B cell (primary cell): ENCODE measurements around the gene AKR7A2. TPM values are rescaled to one million over a fixed set of nuclear protein-coding genes. Genes with fewer than 3 reads are reported as not detected.
"Not testable (repeated sequence)": the region's sequence is repeated elsewhere in the genome, so short reads cannot be mapped to it uniquely, and the experiment has no call there.

Source experiments
- ATAC-seq: fragments of 200-7000 bp; cut with Tn5 transposase; one replicate; pipeline ENCODE4 v1.10.0; 2021; ENCODE audit warnings: low read depth, mild to moderate bottlenecking, moderate number of reproducible peaks, moderate library complexity
- CTCF ChIA-PET: fragments of 350-600 bp; sonication (Branson Sonifier 250); formaldehyde crosslinking; loops from one replicate; lab custom pipeline; 2021; ENCODE audit warnings: antibody characterized with exemption, inconsistent platforms; lab: Charles Lee
- POLR2A ChIA-PET: fragments of 350-600 bp; sonication (Branson Sonifier 250); formaldehyde crosslinking; loops from one replicate; lab custom pipeline; 2021; ENCODE audit warnings: antibody characterized with exemption; lab: Charles Lee
- DNase-seq: peaks from one replicate; pipeline ENCODE4 v3.0.0; 2013
- H2AFZ ChIP-seq: 2 replicates; pipeline ENCODE4 v1.6.1; 2012; ENCODE audit warnings: mild to moderate bottlenecking, low read depth, low read length; ENCODE audit not compliant: insufficient read depth, poor library complexity, severe bottlenecking
- H3K27ac ChIP-seq, 2 donors: 1 replicate in 1 of 2; 2 replicates in 1 of 2; pipeline ENCODE4 v1.5.1; 2012 to 2013; ENCODE audit warnings: low read length in 2 of 2, mild to moderate bottlenecking in 2 of 2, moderate library complexity in 1 of 2
- H3K27me3 ChIP-seq, 4 experiments: fragments of 200-600 bp in 1 of 4; sonication (generic) in 1 of 4; replicated peaks in 1 of 4; 1 replicate in 2 of 4; 2 replicates in 2 of 4; pipeline versions ENCODE4 v1.6.1 to v1.7.0; 2013 to 2016; ENCODE audit warnings: low read length in 3 of 4, mild to moderate bottlenecking in 2 of 4, mixed read lengths in 1 of 4, moderate library complexity in 1 of 4; ENCODE audit not compliant: insufficient read depth in 4 of 4, control insufficient read depth in 3 of 4; ENCODE audit errors: control extremely low read depth in 1 of 4
- H3K36me3 ChIP-seq, 2 experiments: replicated peaks in 1 of 2; 1 replicate in 1 of 2; 2 replicates in 1 of 2; pipeline versions ENCODE4 v1.6.1 to v1.7.1; 2013; ENCODE audit warnings: low read length in 1 of 2; ENCODE audit not compliant: insufficient read depth in 2 of 2, control insufficient read depth in 1 of 2; ENCODE audit errors: control extremely low read depth in 1 of 2, extremely low read depth in 1 of 2
- H3K4me1 ChIP-seq, 2 donors: fragments of 200-600 bp in 1 of 2; sonication (generic) in 1 of 2; 1 replicate in 1 of 2; 2 replicates in 1 of 2; pipeline versions ENCODE4 v1.5.1 to v1.6.1; 2013 to 2017; ENCODE audit warnings: low read length in 2 of 2; ENCODE audit not compliant: control insufficient read depth in 2 of 2, insufficient read depth in 2 of 2
- H3K4me2 ChIP-seq: replicated peaks from 2 replicates; pipeline ENCODE3; 2012; ENCODE audit warnings: mild to moderate bottlenecking, low read depth, low read length; ENCODE audit not compliant: poor library complexity, severe bottlenecking
- H3K4me3 ChIP-seq, 5 experiments: fragments of 200-600 bp in 1 of 5; sonication (generic) in 1 of 5; 1 replicate in 3 of 5; 2 replicates in 2 of 5; pipeline versions ENCODE4 v1.5.1 to v1.7.0; 2011 to 2016; ENCODE audit warnings: low read length in 4 of 5, mild to moderate bottlenecking in 4 of 5, low read depth in 2 of 5, control low read depth in 1 of 5, moderate library complexity in 1 of 5; ENCODE audit not compliant: insufficient read depth in 1 of 5; ENCODE audit errors: control extremely low read depth in 1 of 5, extremely low read depth in 1 of 5
- H3K79me2 ChIP-seq: fragments of 200-600 bp; sonication (generic); one replicate; pipeline ENCODE4 v1.6.0; 2016; ENCODE audit warnings: low read length; ENCODE audit not compliant: control insufficient read depth, insufficient read depth
- H3K9ac ChIP-seq: fragments of 200-600 bp; sonication (generic); 2 replicates; pipeline ENCODE4 v1.6.1; 2017; ENCODE audit warnings: mild to moderate bottlenecking, low read length, moderate library complexity
- H3K9me3 ChIP-seq, 3 donors: one replicate each; pipeline versions ENCODE4 v1.6.1 to v1.7.1; 2013; ENCODE audit warnings: low read length in 2 of 3; ENCODE audit not compliant: control insufficient read depth in 2 of 3, insufficient read depth in 1 of 3; ENCODE audit errors: control extremely low read depth in 1 of 3
- H4K20me1 ChIP-seq: 2 replicates; pipeline ENCODE4 v1.6.0; 2012; ENCODE audit warnings: mild to moderate bottlenecking, low read length; ENCODE audit not compliant: insufficient read depth, control insufficient read depth, poor library complexity, severe bottlenecking
- H3K27ac Mint-ChIP-seq: one replicate; pipeline ENCODE4 v1.8.0; 2021; ENCODE audit warnings: mixed read lengths
- H3K27me3 Mint-ChIP-seq: one replicate; pipeline ENCODE4 v1.8.0; 2021; ENCODE audit warnings: mixed read lengths
- H3K4me1 Mint-ChIP-seq: one replicate; pipeline ENCODE4 v1.8.0; 2021; ENCODE audit warnings: mixed read lengths
- H3K4me3 Mint-ChIP-seq: one replicate; pipeline ENCODE4 v1.8.0; 2021; ENCODE audit warnings: mixed read lengths
- H3K9me3 Mint-ChIP-seq: one replicate; pipeline ENCODE4 v1.8.0; 2022; ENCODE audit warnings: mixed read lengths; ENCODE audit not compliant: insufficient read depth
- EZH2 ChIP-seq: IDR thresholded peaks from 2 replicates; pipeline ENCODE4 v1.6.1; 2012; ENCODE audit warnings: borderline replicate concordance, low read depth, mild to moderate bottlenecking, moderate library complexity, low read length; ENCODE audit not compliant: insufficient read depth, poor library complexity, severe bottlenecking
- WGBS: methylation state at CpG from one replicate; pipeline ENCODE4 v1.1.5; 2013; ENCODE audit warnings: missing lambda C conversion rate; ENCODE audit not compliant: insufficient coverage; 5-methylcytosine and 5-hydroxymethylcytosine counted together
- intact Hi-C: fragments of 100-400 bp; cut with micrococcal nuclease; formaldehyde crosslinking; loops from one replicate; pipeline ENCODE4 v1.10.0; 2022
- polyA plus RNA-seq: library from polyadenylated mRNA; depleted of rRNA; stranded (reverse); fragments of >200 nt; gene quantifications from 2 replicates; pipeline ENCODE4 v1.2.3, GENCODE V29; 2012
- total RNA-seq, 2 donors: library from RNA; stranded (reverse); fragments of 120-200 nt in 1 of 2; gene quantifications; 1 replicate in 1 of 2; 2 replicates in 1 of 2; pipeline versions ENCODE4 v1.2.3 to v1.2.4, GENCODE V29; 2013 to 2022
- TF ChIP-seq, protein P1 (sequence below): fragments of 200-600 bp; IDR thresholded peaks from one replicate; pipeline ENCODE4 v1.8.0; 2022; ENCODE audit warnings: antibody characterized with exemption, mild to moderate bottlenecking

The AKR7A2 gene
- total and polyA plus RNA-seq, 2 donors (not counting 1 experiment from before 2014, with no cell fraction given) = 23.7 to 32.1 TPM

DNA sequence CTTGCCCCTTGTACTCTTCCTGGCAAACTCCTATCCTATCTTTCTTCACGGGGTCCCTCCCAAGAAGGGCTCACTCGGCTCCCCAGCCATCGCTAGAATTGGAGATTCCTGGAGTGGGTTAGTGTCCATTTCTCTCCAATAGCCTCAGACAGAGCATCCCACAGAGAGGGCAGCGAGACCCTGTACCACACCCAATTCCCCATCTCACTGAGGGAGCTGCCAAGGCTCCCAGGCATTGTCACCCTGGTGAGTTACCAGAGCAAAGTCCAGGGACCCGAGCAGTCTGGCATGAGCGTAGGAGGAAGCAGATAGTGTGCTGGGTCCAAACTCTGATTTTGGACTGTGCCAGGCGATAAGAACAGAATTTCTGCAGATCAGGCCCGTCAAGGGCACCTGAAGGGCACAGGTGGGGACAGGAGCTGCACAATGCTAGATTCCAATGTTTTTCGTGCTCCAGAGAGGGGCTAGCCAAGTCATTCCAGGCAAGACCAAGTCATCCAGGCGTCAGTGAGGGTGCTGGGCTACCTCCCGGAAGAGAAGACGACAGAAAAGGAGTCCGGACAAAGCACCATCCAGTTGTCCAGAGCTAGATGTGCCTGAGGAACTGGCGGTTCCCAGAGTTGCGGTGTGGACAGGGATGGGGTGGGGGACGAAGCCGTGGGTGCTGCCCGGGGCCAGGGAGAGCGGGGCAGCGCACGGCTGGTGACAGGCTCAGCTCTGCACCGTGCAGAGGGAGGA is 38.7 kb downstream of the AKR7A2 start:
- H3K9me3 ChIP-seq = peaks cover 0 to 29% (median 6%) of the 10 kb centered on the region in 3 donors
- CTCF ChIA-PET = no interaction called here
- no peaks in the 10 kb centered on the region for H3K4me1 ChIP-seq
- H3K9me3 Mint-ChIP-seq = no peaks in the 10 kb centered on the region
- DNase-seq (no peak), ATAC-seq (no peak)
- no peaks in the 10 kb centered on the region for H4K20me1 ChIP-seq
- intact Hi-C loops = no loop called here
- no peak overlapping the region for H3K4me3 Mint-ChIP-seq
- no peak for TF ChIP-seq EZH2
- H3K79me2 ChIP-seq = no peaks in the 10 kb centered on the region
- peaks cover 0 to 7% (median 3%) of the 10 kb centered on the region in 4 experiments for H3K27me3 ChIP-seq
- H3K4me2 ChIP-seq = no peak overlapping the region
- H3K36me3 ChIP-seq = no peaks in the 10 kb centered on the region
- peaks cover 14% of the 10 kb centered on the region for H3K27me3 Mint-ChIP-seq
- POLR2A ChIA-PET = no interaction called here
- no peak overlapping the region for H3K4me3 ChIP-seq
- H2AFZ ChIP-seq = no peak overlapping the region
- H3K4me1 Mint-ChIP-seq = peaks cover 4% of the 10 kb centered on the region
- H3K27ac Mint-ChIP-seq = no peak overlapping the region
- H3K9ac ChIP-seq = no peak overlapping the region
- H3K27ac ChIP-seq = no peak overlapping the region
- WGBS = 94% methylated on average over 20 of the region's 22 CpGs

DNA sequence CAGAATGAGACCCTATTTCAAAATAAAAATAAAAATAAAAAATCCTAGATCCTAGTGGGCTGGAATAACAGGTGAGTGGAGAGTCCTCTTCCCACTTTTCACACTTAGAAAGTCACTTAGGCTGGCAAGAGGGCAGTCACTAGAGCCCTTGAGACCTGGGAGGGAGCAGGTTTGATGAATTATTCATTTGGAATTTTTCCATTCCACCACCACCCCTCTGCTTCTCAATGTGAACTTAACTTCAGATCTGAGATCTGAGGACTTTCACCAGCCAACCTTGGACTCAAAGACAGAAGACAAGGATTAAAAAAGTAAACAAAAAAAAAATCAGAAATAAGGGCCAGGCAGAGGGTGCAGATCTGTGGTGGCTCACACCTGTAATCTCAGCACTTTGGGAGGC is 39.9 kb downstream of the AKR7A2 start:
- H3K27me3 Mint-ChIP-seq = peaks cover 14% of the 10 kb centered on the region
- TF ChIP-seq, protein P1, sequence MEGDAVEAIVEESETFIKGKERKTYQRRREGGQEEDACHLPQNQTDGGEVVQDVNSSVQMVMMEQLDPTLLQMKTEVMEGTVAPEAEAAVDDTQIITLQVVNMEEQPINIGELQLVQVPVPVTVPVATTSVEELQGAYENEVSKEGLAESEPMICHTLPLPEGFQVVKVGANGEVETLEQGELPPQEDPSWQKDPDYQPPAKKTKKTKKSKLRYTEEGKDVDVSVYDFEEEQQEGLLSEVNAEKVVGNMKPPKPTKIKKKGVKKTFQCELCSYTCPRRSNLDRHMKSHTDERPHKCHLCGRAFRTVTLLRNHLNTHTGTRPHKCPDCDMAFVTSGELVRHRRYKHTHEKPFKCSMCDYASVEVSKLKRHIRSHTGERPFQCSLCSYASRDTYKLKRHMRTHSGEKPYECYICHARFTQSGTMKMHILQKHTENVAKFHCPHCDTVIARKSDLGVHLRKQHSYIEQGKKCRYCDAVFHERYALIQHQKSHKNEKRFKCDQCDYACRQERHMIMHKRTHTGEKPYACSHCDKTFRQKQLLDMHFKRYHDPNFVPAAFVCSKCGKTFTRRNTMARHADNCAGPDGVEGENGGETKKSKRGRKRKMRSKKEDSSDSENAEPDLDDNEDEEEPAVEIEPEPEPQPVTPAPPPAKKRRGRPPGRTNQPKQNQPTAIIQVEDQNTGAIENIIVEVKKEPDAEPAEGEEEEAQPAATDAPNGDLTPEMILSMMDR = no peak
- TF ChIP-seq EZH2 = no peak
- peaks cover 4% of the 10 kb centered on the region for H3K4me1 Mint-ChIP-seq
- no peak overlapping the region for H3K27ac ChIP-seq
- H2AFZ ChIP-seq = no peak overlapping the region
- DNase-seq (no peak), ATAC-seq (no peak)
- ChIA-PET CTCF (interaction anchor here (0.7 kb wide), 1 partner anchor 33 kb away, joined by 4 read pairs; no protein-coding TSS in a partner anchor), POLR2A (no interaction called here)
- peaks cover 0 to 26% (median 6%) of the 10 kb centered on the region in 3 donors for H3K9me3 ChIP-seq
- no peaks in the 10 kb centered on the region for H3K9me3 Mint-ChIP-seq
- no peaks in the 10 kb centered on the region for H3K79me2 ChIP-seq
- no peaks in the 10 kb centered on the region for H4K20me1 ChIP-seq
- no peaks in the 10 kb centered on the region for H3K4me1 ChIP-seq
- no peak overlapping the region for H3K9ac ChIP-seq
- no peaks in the 10 kb centered on the region for H3K36me3 ChIP-seq
- no peak overlapping the region for H3K4me2 ChIP-seq
- peaks cover 0 to 7% (median 3%) of the 10 kb centered on the region in 4 experiments for H3K27me3 ChIP-seq
- H3K4me3 Mint-ChIP-seq = no peak overlapping the region
- no peak overlapping the region for H3K4me3 ChIP-seq
- intact Hi-C loops = no loop called here
- no peak overlapping the region for H3K27ac Mint-ChIP-seq

DNA sequence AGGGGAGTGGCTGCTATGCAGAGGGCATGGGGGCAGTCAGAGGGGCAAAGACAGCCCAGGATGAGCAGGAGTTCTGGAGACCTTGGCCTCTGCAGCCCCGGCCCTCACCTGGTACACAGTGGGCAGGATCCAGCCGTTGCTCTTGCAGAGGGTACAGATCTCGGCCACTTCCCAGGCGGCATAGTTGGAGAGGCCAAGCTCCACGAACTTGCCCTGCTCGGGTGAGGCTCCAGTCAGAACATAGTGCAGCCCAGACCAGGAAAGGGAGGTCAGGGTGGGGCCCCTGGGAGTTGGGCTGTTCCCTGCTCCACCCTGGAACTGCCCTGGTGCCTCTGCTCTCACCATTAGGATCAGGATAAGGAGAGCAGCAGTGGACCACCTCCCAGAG is 41.6 kb downstream of the AKR7A2 start:
- H3K27ac ChIP-seq, H3K4me2 ChIP-seq, CTCF ChIA-PET, POLR2A ChIA-PET, H3K27me3 ChIP-seq, H3K9me3 Mint-ChIP-seq, H3K27ac Mint-ChIP-seq, intact Hi-C loops, H3K4me3 Mint-ChIP-seq, H3K4me1 Mint-ChIP-seq, H3K36me3 ChIP-seq, H2AFZ ChIP-seq, H4K20me1 ChIP-seq, ATAC-seq, H3K9ac ChIP-seq, H3K4me1 ChIP-seq, H3K4me3 ChIP-seq, DNase-seq, H3K79me2 ChIP-seq: not testable (repeated sequence)
- peaks cover 14% of the 10 kb centered on the region for H3K27me3 Mint-ChIP-seq
- H3K9me3 ChIP-seq = peaks cover 0 to 18% (median 6%) of the 10 kb centered on the region in 3 donors
- 91% methylated on average over 6 of the region's 6 CpGs for WGBS
